ENCODE results near the gene EIF6. TPM values are rescaled to one million over a fixed set of nuclear protein-coding genes. Genes with fewer than 3 reads are reported as not detected.

The EIF6 gene
- total and polyA plus RNA-seq, 2 of the 8 experiments (the other 6 are each of a cell fraction or from before 2014, with no cell fraction given): 184 to 319 TPM

DNA sequence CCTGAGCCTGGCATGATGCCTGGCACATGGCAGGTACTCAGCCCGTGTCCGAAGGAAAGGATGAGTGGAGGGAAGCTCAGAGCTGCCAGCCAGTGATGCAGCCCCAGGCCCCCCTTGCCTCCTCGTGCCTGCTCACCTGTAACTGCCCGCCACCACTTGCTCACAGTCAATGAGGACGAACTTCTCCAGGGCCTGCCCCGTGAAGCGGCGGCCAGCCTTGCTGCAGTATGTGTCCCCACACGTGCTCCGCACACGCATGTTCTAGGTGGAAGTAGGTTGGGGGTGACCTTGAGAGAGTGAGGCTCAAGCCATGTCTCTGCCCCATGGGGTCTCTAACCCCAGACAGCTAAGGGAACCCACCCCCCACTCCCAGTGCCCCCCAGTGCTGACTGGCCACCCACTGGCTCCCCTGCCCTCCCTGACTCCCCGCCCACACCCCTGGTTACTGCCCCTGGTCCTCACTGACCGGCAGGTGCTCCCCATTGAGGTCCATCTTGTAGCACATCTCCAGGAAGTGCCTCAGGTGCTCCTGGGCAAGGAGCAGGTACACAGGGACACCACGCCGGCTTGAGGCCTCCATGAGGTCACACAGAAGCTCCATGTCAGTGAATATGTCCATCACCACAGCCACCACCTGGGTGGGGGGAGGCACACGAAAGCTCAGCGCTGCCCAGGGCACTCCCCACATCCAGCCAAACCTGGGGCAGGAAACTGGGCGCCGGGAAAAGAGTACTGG lies 3.9 kb upstream of the EIF6 start (continued):
- TF ChIP-seq CHD7 (IDR thresholded peaks at IDR 0.05; ENCODE audit: insufficient replicate concordance, low read length) (no peak), EZH2 (IDR thresholded peaks at IDR 0.05; ENCODE audit: low read depth, low read length, severe bottlenecking) (no peak)

All from H1 (cell line).